Hepatocyte (in vitro differentiated cells): ENCODE measurements around the gene KIF4A. TPM values are rescaled to one million over a fixed set of nuclear protein-coding genes. Genes with fewer than 3 reads are reported as not detected.

Source experiments
- DNase-seq: peaks from one replicate; pipeline ENCODE4 v3.0.0-alpha.2; 2016; ENCODE audit warnings: low spot score
- H2AFZ ChIP-seq: fragments of 200-600 bp; sonication (generic); 2 replicates; pipeline ENCODE4 v1.6.0; 2016; ENCODE audit warnings: antibody characterized with exemption, mild to moderate bottlenecking
- H3K27ac ChIP-seq: fragments of 200-600 bp; sonication (generic); 2 replicates; pipeline ENCODE4 v1.5.1; 2016; ENCODE audit warnings: mild to moderate bottlenecking
- H3K27me3 ChIP-seq: fragments of 200-600 bp; sonication (generic); 2 replicates; pipeline ENCODE4 v1.6.1; 2016
- H3K36me3 ChIP-seq: fragments of 200-600 bp; sonication (generic); replicated peaks from 2 replicates; pipeline ENCODE4 v1.5.1; 2016; ENCODE audit warnings: low read depth; ENCODE audit not compliant: insufficient read depth
- H3K4me1 ChIP-seq: fragments of 200-600 bp; sonication (generic); 2 replicates; pipeline ENCODE4 v1.5.1; 2016; ENCODE audit warnings: mild to moderate bottlenecking, moderate library complexity; ENCODE audit not compliant: insufficient read depth
- H3K4me2 ChIP-seq: fragments of 200-600 bp; sonication (generic); 2 replicates; pipeline ENCODE4 v1.6.0; 2016
- H3K4me3 ChIP-seq: fragments of 200-600 bp; sonication (generic); 2 replicates; pipeline ENCODE4 v1.5.1; 2016; ENCODE audit warnings: mild to moderate bottlenecking
- H3K79me2 ChIP-seq: fragments of 200-600 bp; sonication (generic); 2 replicates; pipeline ENCODE4 v1.6.0; 2017; ENCODE audit warnings: mild to moderate bottlenecking
- H3K9me2 ChIP-seq: fragments of 200-600 bp; sonication (generic); replicated peaks from 2 replicates; pipeline ENCODE4 v1.6.0; 2017; ENCODE audit warnings: mild to moderate bottlenecking; ENCODE audit not compliant: insufficient read depth
- H3K9me3 ChIP-seq: fragments of 200-600 bp; sonication (generic); 2 replicates; pipeline ENCODE4 v1.5.1; 2016; ENCODE audit warnings: low read depth, mild to moderate bottlenecking
- H4K20me1 ChIP-seq: fragments of 200-600 bp; sonication (generic); 2 replicates; pipeline ENCODE4 v1.6.0; 2016; ENCODE audit warnings: mild to moderate bottlenecking; ENCODE audit not compliant: insufficient read depth, poor library complexity, severe bottlenecking
- CTCF ChIP-seq: fragments of 200-600 bp; sonication (generic); IDR thresholded peaks from 2 replicates; pipeline ENCODE4 v1.5.1; 2016; ENCODE audit warnings: antibody characterized with exemption, mild to moderate bottlenecking; ENCODE audit not compliant: poor library complexity
- EZH2 ChIP-seq: fragments of 200-600 bp; sonication (generic); IDR thresholded peaks from 2 replicates; pipeline ENCODE4 v1.6.1; 2016; ENCODE audit warnings: antibody characterized with exemption, mild to moderate bottlenecking, borderline replicate concordance
- EZH2phosphoT487 ChIP-seq: fragments of 200-600 bp; sonication (generic); IDR thresholded peaks from one replicate; pipeline ENCODE4 v1.6.1; 2018; ENCODE audit warnings: antibody characterized with exemption, mild to moderate bottlenecking, low read depth, moderate library complexity; ENCODE audit not compliant: unreplicated experiment, severe bottlenecking
- WGBS: methylation state at CpG from one replicate; pipeline ENCODE4 v1.1.6; 2016; ENCODE audit warnings: low lambda C conversion rate; ENCODE audit errors: missing lambda C conversion rate; 5-methylcytosine and 5-hydroxymethylcytosine counted together
- polyA plus RNA-seq: library from polyadenylated mRNA; unstranded; fragments of >200 nt; fragmentation: Nextera tagmentation; extraction: Ambion mirVana; gene quantifications from 2 replicates; pipeline ENCODE4 v1.2.1, GENCODE V29; 2016
- total RNA-seq: library from RNA; depleted of rRNA; stranded (reverse); fragments of >200 nt; gene quantifications from 2 replicates; pipeline ENCODE4 v1.2.3, GENCODE V29; 2014

KIF4A gene
- total and polyA plus RNA-seq, 2 experiments from 2014 or later: 4.2 to 6.4 TPM

DNA sequence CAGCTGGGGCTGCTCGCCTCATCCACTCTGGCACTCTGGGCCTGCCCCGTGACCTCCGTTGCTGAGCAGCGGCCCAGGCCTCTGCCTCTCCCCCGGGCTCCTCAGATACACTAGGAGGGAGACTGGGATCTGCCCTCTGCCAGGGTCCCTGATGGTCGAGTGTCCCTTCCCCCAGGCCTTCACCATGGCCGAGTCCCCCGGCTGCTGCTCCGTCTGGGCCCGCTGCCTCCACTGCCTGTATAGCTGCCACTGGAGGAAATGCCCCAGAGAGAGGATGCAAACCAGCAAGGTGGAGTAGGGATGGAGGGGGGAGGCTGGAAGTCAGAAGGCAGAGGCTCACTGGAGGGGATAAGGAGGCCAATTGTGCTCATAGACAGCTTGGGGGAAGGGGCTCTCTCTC is 134.9 kb downstream of the KIF4A start:
- no peaks in the 10 kb centered on the region for H3K36me3 ChIP-seq
- no peak overlapping the region for H2AFZ ChIP-seq
- DNase-seq: no peak
- no peaks in the 10 kb centered on the region for H3K9me3 ChIP-seq
- no peaks in the 10 kb centered on the region for H3K9me2 ChIP-seq
- H4K20me1 ChIP-seq: no peaks in the 10 kb centered on the region
- H3K4me2 ChIP-seq: no peak overlapping the region
- H3K4me3 ChIP-seq: no peak overlapping the region
- 88% methylated on average over 10 of the region's 10 CpGs for WGBS
- H3K27me3 ChIP-seq: no peaks in the 10 kb centered on the region
- no peak overlapping the region for H3K27ac ChIP-seq
- no peaks in the 10 kb centered on the region for H3K79me2 ChIP-seq
- TF ChIP-seq EZH2phosphoT487: no peak
- TF ChIP-seq EZH2: no peak
- TF ChIP-seq CTCF: no peak
- H3K4me1 ChIP-seq: no peaks in the 10 kb centered on the region

DNA sequence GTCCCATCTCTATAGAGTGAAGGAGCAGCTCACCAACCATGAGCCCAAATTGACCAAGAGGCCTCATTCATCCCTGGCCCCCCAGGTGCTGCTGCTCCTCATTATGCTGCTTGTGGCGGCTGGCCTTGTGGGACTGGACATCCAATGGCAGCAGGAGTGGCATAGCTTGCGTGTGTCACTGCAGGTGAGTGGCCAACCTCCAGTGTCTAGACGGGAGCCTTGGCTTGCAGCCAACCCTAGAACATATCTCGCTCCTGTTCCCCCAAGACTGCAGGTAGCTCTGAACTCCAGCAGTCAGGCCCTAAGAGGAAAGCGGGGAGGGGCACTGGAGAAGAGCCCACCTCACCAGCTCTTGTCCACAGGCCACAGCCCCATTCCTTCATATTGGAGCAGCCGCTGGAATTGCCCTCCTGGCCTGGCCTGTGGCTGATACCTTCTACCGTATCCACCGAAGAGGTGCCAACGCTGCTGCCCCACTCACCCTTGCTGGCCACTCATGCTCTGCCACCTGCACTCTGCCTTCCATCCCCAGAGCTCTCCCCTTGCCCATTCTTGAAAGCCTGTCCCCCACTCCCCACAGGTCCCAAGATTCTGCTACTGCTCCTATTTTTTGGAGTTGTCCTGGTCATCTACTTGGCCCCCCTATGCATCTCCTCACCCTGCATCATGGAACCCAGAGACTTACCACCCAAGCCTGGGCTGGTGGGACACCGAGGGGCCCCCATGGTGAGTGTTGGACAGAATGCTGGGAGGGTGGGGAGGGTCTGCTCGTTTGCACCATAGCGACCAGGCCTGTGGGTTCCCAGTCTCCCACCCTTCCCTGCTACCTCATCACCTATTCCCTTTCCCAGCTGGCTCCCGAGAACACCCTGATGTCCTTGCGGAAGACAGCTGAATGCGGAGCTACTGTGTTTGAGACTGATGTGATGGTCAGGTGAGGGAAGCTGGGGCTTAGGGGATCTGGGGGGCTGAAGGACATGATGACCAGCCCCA is 136.7 kb downstream of the KIF4A start:
- TF ChIP-seq CTCF (no peak), EZH2phosphoT487 (no peak), EZH2 (no peak)
- DNase-seq: no peak
- 79% methylated on average over 15 of the region's 15 CpGs for WGBS
- no peak overlapping the region for H3K4me3 ChIP-seq
- no peak overlapping the region for H3K4me2 ChIP-seq
- no peak overlapping the region for H2AFZ ChIP-seq
- H3K9me3 ChIP-seq: no peaks in the 10 kb centered on the region
- no peak overlapping the region for H3K27ac ChIP-seq
- H3K4me1 ChIP-seq: no peaks in the 10 kb centered on the region
- H3K9me2 ChIP-seq: no peaks in the 10 kb centered on the region
- no peaks in the 10 kb centered on the region for H4K20me1 ChIP-seq
- no peaks in the 10 kb centered on the region for H3K79me2 ChIP-seq
- H3K27me3 ChIP-seq: no peaks in the 10 kb centered on the region
- no peaks in the 10 kb centered on the region for H3K36me3 ChIP-seq

DNA sequence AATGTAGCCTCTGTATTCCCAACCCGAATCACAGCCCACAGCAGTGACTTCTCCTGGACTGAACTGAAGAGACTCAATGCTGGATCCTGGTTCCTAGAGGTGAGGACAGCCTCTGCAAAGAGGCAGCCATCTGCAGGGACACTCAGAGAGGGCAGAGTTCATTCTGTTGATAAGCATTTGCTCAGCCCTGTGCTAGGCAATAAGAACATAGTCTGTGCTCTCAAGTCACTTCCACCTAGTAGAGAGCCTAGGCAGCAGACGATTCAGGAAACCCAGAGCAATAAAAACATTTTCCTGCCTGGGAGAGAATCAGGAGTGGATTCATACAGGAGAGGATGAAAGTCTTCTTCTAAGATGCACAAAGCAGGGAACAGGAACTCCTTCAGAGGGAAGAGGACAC is 137.5 kb downstream of the KIF4A start:
- Histone ChIP-seq H3K27me3 (no peaks in the 10 kb centered on the region), H3K9me3 (no peaks in the 10 kb centered on the region), H4K20me1 (no peaks in the 10 kb centered on the region), H3K4me2 (no peak overlapping the region), H3K36me3 (no peaks in the 10 kb centered on the region), H2AFZ (no peak overlapping the region), H3K4me3 (no peak overlapping the region), H3K9me2 (no peaks in the 10 kb centered on the region), H3K79me2 (no peaks in the 10 kb centered on the region), H3K4me1 (no peaks in the 10 kb centered on the region), H3K27ac (no peak overlapping the region)
- no peak for DNase-seq
- WGBS: 60% methylated on average over 2 of the region's 2 CpGs
- TF ChIP-seq EZH2phosphoT487: no peak
- TF ChIP-seq CTCF: no peak
- no peak for TF ChIP-seq EZH2
